ENCODE results near the gene ANKRD11. TPM values are rescaled to one million over a fixed set of nuclear protein-coding genes. Genes with fewer than 3 reads are reported as not detected.

The ANKRD11 gene
- total and polyA plus RNA-seq, 2 donors (not counting 1 experiment from before 2014, with no cell fraction given) = 41.5 to 71.2 TPM

DNA sequence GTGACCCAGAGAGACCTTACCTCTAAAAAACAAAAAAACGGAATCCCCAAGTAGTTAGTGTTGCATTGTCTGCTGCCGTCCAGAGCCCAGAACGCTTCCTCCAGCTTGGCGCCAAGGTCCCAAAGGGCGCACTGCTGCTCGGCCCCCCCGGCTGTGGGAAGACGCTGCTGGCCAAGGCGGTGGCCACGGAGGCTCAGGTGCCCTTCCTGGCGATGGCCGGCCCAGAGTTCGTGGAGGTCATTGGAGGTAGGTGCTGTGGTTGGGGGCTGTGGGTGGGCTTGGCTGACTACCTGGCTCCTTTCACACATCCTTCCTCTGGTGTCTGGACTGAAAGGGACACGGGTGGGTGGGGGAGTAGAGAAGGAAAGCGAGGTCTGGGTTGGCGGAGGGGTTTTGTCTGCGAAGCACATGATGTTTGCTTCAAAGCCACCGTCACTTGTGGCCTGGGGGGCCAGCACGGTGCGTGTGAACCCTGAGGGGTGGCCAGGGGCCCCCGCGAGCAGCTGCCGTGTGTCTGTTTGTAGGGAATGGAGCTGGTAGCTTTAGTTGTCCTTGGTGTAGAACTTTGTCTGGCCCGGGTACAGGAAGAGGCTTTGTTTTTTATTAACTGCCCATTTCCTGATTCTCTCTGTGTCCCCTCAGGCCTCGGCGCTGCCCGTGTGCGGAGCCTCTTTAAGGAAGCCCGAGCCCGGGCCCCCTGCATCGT, 41.6 kb upstream of the ANKRD11 start:
- no peaks in the 10 kb centered on the region for H3K9me3 ChIP-seq (ENCODE audit: control insufficient read depth, insufficient read depth, low read depth, low read length)

DNA sequence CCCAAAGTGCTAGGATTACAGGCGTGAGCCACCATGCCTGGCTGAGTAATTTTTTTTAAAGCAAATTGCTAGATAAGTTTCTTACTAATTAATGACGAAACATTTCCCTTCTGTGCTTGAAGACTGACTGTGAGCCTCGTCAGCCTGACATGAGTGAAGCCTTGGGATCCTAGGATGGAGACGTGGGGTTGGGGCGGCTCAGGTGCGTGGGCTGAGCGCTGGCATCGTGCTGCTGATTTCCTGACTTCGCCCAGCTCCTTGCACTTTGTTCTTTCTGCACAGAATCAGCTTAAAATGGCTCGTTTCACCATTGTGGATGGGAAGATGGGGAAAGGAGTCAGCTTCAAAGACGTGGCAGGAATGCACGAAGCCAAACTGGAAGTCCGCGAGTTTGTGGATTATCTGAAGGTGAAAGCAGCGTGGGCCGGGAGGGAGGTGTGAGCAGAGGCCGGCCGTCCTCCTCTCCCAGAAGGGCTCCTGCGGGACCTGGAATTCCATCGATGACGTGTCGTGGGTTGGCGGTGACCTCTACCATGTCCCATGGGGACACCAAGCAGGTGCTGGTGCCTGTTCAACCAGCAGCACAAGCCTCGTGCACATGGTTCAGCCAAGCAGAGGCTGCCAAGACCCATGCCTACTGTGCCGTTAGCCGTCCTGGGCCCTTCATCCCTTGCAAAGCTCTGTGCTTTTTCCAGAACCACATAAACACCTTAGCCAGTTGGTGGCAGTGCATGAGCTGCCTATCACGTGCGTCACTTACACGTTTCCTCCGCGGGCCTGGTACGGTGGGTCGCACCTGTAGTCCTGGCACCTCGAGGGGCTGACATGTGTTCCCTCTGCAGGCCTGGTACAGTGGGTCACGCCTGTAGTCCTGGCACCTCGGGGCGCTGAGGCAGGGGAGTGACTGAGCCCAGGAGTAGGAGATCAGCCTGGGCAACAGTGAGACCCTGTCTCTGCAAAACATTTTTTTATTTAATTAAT, 40.3 kb upstream of the ANKRD11 start:
- DNase-seq (ENCODE audit: low read depth in 2 of 2) = no peak
- TF ChIP-seq, protein P1, sequence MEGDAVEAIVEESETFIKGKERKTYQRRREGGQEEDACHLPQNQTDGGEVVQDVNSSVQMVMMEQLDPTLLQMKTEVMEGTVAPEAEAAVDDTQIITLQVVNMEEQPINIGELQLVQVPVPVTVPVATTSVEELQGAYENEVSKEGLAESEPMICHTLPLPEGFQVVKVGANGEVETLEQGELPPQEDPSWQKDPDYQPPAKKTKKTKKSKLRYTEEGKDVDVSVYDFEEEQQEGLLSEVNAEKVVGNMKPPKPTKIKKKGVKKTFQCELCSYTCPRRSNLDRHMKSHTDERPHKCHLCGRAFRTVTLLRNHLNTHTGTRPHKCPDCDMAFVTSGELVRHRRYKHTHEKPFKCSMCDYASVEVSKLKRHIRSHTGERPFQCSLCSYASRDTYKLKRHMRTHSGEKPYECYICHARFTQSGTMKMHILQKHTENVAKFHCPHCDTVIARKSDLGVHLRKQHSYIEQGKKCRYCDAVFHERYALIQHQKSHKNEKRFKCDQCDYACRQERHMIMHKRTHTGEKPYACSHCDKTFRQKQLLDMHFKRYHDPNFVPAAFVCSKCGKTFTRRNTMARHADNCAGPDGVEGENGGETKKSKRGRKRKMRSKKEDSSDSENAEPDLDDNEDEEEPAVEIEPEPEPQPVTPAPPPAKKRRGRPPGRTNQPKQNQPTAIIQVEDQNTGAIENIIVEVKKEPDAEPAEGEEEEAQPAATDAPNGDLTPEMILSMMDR (conservative IDR thresholded peaks at IDR 0.05 in 1 of 2, IDR thresholded peaks at IDR 0.05 in 1 of 2; ENCODE audit: low read depth in 1 of 2, low read length in 2 of 2) = no peak
- no peak for TF ChIP-seq EZH2 (IDR thresholded peaks at IDR 0.05; ENCODE audit: low read length, missing control alignments)
- Histone ChIP-seq H3K4me2 (ENCODE audit: extremely low read depth, insufficient read depth, low read length) (no peak overlapping the region), H3K4me3 (replicated peaks in 1 of 4; ENCODE audit: control extremely low read depth in 1 of 4, insufficient read depth in 1 of 4, low read depth in 3 of 4, low read length in 4 of 4) (no peak overlapping the region), H3K9ac (ENCODE audit: insufficient read depth, low read length) (no peak overlapping the region), H3K27ac (ENCODE audit: insufficient read depth, low read length) (no peak overlapping the region), H2AFZ (ENCODE audit: low read length) (no peak overlapping the region), H3K4me1 (ENCODE audit: control insufficient read depth, extremely low read depth, insufficient read depth, low read length) (no peaks in the 10 kb centered on the region), H4K20me1 (ENCODE audit: control insufficient read depth, extremely low read depth, insufficient read depth, low read length) (no peaks in the 10 kb centered on the region), H3K27me3 (ENCODE audit: control insufficient read depth, insufficient read depth, low read length) (no peaks in the 10 kb centered on the region), H3K9me3 (ENCODE audit: control insufficient read depth, insufficient read depth, low read depth, low read length) (no peaks in the 10 kb centered on the region), H3K36me3 (ENCODE audit: control insufficient read depth, insufficient read depth, low read length) (peaks cover 32% of the 10 kb centered on the region), H3K79me2 (ENCODE audit: control insufficient read depth, insufficient read depth, low read length) (peaks cover 4% of the 10 kb centered on the region)

More for the DNA sequence above, 41.6 kb upstream of the ANKRD11 start:
- Histone ChIP-seq H3K27ac (ENCODE audit: insufficient read depth, low read length) (no peak overlapping the region), H2AFZ (ENCODE audit: low read length) (no peak overlapping the region), H3K9ac (ENCODE audit: insufficient read depth, low read length) (no peak overlapping the region), H3K4me2 (ENCODE audit: extremely low read depth, insufficient read depth, low read length) (no peak overlapping the region), H3K27me3 (ENCODE audit: control insufficient read depth, insufficient read depth, low read length) (no peaks in the 10 kb centered on the region), H3K4me3 (replicated peaks in 1 of 4; ENCODE audit: control extremely low read depth in 1 of 4, insufficient read depth in 1 of 4, low read depth in 3 of 4, low read length in 4 of 4) (no peak overlapping the region), H3K36me3 (ENCODE audit: control insufficient read depth, insufficient read depth, low read length) (peaks cover 32% of the 10 kb centered on the region), H3K79me2 (ENCODE audit: control insufficient read depth, insufficient read depth, low read length) (peaks cover 4% of the 10 kb centered on the region), H4K20me1 (ENCODE audit: control insufficient read depth, extremely low read depth, insufficient read depth, low read length) (no peaks in the 10 kb centered on the region), H3K4me1 (ENCODE audit: control insufficient read depth, extremely low read depth, insufficient read depth, low read length) (no peaks in the 10 kb centered on the region)
- no peak for DNase-seq (ENCODE audit: low read depth in 2 of 2)
- TF ChIP-seq, protein P1 (conservative IDR thresholded peaks at IDR 0.05 in 1 of 2, IDR thresholded peaks at IDR 0.05 in 1 of 2; ENCODE audit: low read depth in 1 of 2, low read length in 2 of 2) = no peak
- TF ChIP-seq EZH2 (IDR thresholded peaks at IDR 0.05; ENCODE audit: low read length, missing control alignments) = no peak

DNA sequence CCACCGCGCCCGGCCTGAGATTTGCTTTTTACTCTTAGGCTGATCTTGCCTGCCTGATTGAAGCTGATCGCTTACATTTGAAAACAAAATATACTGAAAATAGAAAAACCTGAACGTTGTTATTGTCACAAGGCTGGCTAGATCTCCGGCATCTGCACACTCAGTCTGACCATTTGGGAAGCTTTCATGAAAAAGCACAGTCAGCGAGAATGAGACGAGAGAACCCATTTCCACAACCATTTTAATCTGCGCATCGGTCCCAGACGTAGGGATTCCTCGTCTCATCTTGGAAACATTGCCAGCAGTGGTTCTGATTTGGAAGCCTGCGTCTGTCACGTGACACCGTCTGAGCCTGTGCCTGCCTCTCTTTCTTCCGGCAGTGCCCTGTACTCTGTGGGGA, 38.7 kb upstream of the ANKRD11 start:
- no peaks in the 10 kb centered on the region for H4K20me1 ChIP-seq (ENCODE audit: control insufficient read depth, extremely low read depth, insufficient read depth, low read length)
- no peak for DNase-seq (ENCODE audit: low read depth in 2 of 2)
- peaks cover 28% of the 10 kb centered on the region for H3K36me3 ChIP-seq (ENCODE audit: control insufficient read depth, insufficient read depth, low read length)
- H3K9ac ChIP-seq (ENCODE audit: insufficient read depth, low read length) = no peak overlapping the region
- H3K79me2 ChIP-seq (ENCODE audit: control insufficient read depth, insufficient read depth, low read length) = peaks cover 3% of the 10 kb centered on the region
- no peaks in the 10 kb centered on the region for H3K4me1 ChIP-seq (ENCODE audit: control insufficient read depth, extremely low read depth, insufficient read depth, low read length)
- H3K4me2 ChIP-seq (ENCODE audit: extremely low read depth, insufficient read depth, low read length) = no peak overlapping the region
- no peak overlapping the region for H3K27ac ChIP-seq (ENCODE audit: insufficient read depth, low read length)
- H3K4me3 ChIP-seq (replicated peaks in 1 of 4; ENCODE audit: control extremely low read depth in 1 of 4, insufficient read depth in 1 of 4, low read depth in 3 of 4, low read length in 4 of 4) = no peak overlapping the region
- no peaks in the 10 kb centered on the region for H3K9me3 ChIP-seq (ENCODE audit: control insufficient read depth, insufficient read depth, low read depth, low read length)
- no peak overlapping the region for H2AFZ ChIP-seq (ENCODE audit: low read length)
- H3K27me3 ChIP-seq (ENCODE audit: control insufficient read depth, insufficient read depth, low read length) = no peaks in the 10 kb centered on the region
- TF ChIP-seq, protein P1 (conservative IDR thresholded peaks at IDR 0.05 in 1 of 2, IDR thresholded peaks at IDR 0.05 in 1 of 2; ENCODE audit: low read depth in 1 of 2, low read length in 2 of 2) = no peak
- no peak for TF ChIP-seq EZH2 (IDR thresholded peaks at IDR 0.05; ENCODE audit: low read length, missing control alignments)
